GM15510 (cell line): Measurements from ENCODE around the gene GARNL3.
A peak's percentile ranks its signal among the peaks of the same experiment; 100 is the strongest.

Experiments used
- POLR2A ChIP-seq: IDR thresholded peaks from 3 replicates; pipeline ENCODE4 v1.6.1; 2011; ENCODE audit warnings: borderline replicate concordance; ENCODE audit not compliant: insufficient read length; ENCODE audit errors: extremely low read depth

The GARNL3 gene

GRCh38 chr9:127264462-127265219, at the start of gene GARNL3:
Gene GARNL3 (plus strand): TSS chr9:127264774. CDS start chr9:127264878, 104 bp downstream.
- no peak for TF ChIP-seq POLR2A

DNA sequence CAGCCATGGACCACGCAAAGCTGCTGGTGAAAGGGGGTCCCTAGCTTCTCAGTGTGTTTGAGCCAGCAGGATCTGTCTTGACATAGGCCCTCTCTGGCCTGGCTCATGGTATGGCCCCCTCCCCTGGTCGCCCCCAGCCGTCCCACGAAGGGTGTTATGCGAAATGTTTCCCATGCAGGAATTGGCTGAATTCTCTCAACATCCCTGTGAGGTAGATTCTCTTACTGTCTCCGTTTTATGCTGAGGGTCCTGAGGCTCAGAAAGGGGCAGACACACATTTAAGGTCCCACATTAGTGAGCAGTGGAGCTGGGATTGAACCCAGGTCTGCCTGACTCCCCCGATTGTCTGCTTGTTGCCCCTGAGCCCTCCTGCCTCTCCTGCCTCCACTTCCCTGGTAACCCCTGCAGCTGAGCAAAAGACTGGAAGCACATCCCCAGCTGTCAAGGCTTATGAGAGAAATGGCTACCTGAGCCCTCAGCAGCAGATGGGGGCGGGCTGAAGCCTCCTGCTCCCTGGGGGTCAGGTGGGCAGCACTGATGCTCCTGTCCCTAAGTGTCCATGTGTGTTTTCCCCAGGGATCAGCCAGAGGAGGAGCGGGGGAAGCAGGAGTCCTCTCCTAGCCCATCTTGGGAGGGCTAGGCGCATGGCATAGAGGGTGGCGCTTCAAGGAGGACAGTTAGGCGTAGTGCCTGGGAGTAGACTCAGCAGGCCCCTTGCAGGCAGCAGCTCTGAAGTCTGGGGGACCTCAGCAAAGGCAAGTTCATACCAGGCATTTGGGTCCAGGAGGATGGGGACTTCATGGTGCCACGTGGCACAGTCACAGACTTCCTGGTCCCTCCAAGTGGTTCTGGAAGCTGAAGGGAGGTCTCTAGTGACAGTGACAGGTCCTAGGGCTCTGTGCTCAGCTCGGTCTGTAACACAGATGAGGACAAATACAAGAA, 49.0 kb upstream of the GARNL3 start:
- no peak for TF ChIP-seq POLR2A

GRCh38 chr9:127216210-127216887, 48.2 kb upstream of the GARNL3 start:
- TF ChIP-seq POLR2A: no peak

- no peak for TF ChIP-seq POLR2A
Observed at GRCh38 chr9:127216888-127217217, 47.7 kb upstream of the GARNL3 start.

DNA sequence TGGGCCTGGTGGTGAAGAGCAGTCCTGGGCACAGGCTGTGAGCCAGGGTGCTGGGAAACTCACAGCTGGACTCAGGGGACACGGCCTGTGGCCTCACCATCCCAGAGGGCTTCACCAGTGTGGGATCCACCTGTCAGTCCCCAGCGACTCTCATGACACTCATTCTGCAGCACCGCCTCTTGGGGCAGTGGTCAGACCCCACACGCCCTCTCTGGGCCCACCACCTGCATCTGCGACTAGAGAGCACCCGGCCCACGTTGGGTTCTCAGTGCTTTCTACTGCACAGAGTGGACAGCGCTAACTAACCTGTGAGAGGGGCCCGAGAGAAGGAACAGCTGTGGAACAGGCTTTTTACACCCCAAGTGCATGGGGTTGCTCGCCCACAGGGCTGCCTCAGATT, 45.8 kb upstream of the GARNL3 start:
- no peak for TF ChIP-seq POLR2A

DNA sequence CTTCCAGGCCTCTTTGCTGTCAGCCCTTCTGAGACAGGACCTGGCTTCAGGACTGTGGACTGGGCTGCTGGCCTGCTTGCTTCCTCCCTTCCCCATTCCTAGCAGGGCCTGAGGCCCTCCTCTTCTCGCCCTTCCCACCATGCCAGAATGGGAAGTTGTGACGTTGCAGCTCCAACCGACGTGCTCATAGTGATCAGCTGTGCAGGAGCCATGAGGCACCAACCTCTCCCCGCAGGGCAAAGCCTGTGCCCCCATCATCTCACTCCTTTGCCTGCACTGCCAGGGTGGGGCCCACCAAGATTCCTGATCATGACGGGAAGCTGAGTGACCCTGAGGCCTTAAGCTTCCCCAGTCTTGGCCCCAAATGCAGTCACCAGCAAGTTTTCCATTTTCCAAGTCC, 45.1 kb upstream of the GARNL3 start:
- no peak for TF ChIP-seq POLR2A

- no peak for TF ChIP-seq POLR2A
Observed at GRCh38 chr9:127221695-127222094, 42.9 kb upstream of the GARNL3 start.

DNA sequence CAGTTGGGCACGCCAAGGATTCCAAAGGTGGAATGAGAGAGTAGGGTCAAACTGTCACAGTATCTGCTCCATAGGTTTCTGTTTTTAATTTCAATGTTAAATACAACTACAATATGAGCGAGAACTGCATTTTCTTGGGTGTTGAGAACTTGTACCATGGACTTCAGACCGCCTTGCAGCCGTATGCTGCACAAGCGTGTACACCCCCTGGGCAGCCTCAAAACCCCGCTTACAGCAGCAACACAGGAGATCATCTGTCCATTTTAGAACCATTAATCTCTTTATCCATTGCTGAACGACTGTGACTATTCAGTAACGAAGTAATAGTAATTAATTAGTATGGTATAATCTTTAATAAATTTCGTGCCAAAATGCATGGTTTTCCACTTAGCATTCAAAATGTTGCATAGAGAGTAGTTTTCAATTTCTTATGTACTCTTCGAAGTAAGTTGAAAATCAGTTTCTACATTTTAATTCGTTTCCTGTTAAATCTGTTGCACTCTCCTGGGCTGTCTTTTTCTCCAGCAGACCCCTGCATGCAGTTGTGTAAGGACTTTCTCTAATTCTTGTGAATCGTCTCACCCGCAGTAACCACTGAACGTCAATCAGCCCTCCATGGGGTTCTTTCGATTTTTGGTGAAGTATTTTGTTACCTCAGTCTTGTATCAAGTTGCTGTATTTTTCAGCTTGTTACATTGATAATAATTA, 42.0 kb upstream of the GARNL3 start:
- TF ChIP-seq POLR2A: no peak

DNA sequence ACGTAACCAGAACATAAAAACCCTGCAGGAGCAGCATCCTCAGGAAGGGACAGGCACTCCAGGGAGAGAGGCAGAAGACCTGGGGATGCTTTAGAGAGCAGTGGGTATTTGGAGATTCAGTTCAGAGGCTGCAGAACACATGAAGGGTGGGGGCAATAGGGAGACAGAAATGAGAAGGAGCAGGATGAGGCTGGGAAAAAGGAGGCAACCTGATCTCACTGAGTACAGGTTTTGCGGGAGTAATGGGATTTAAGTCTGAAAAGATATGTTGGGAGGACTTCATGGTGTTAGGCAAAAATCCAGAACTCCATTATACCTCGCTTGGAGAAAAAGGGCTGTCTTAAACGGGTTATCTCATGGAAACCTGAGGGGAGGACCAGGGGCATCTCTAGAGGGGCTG, 41.3 kb upstream of the GARNL3 start:
- no peak for TF ChIP-seq POLR2A

GRCh38 chr9:127223810-127224177, 40.8 kb upstream of the GARNL3 start:
- no peak for TF ChIP-seq POLR2A

DNA sequence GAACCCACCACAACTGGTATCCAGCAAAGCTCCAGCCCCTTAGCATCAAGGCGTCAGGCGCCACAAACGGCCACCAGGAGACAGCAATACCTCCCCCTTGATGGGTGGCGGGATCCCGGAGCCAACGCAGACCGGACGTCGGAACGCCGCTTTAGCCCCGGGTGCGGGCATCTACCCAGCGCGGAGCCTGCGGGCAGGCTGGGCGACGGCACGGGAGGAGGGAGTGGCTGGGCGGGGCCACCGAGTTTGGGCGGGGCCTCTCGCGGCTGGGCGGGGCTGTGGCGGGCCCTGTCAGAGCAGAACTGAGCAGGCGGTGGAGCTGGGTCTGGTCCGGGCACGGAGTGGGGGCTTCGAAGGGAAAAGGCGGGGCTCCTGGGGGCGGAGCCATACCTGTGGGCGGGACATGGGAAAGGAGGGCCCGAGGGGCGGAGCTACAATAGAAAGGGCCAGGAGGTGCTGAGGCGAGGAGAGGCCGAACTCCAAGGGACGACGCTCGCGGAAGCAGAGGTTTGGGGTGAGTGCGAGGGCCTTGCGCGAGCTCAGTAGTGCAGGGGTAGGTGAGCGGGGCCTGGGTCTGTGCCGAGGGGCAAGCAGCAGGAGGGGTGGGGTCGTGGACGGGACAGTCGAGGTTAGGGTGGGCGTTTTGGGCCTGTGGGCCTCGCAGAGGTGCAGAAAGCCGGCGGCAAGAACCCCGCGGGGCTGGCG, 40.2 kb upstream of the GARNL3 start:
- no peak for TF ChIP-seq POLR2A

DNA sequence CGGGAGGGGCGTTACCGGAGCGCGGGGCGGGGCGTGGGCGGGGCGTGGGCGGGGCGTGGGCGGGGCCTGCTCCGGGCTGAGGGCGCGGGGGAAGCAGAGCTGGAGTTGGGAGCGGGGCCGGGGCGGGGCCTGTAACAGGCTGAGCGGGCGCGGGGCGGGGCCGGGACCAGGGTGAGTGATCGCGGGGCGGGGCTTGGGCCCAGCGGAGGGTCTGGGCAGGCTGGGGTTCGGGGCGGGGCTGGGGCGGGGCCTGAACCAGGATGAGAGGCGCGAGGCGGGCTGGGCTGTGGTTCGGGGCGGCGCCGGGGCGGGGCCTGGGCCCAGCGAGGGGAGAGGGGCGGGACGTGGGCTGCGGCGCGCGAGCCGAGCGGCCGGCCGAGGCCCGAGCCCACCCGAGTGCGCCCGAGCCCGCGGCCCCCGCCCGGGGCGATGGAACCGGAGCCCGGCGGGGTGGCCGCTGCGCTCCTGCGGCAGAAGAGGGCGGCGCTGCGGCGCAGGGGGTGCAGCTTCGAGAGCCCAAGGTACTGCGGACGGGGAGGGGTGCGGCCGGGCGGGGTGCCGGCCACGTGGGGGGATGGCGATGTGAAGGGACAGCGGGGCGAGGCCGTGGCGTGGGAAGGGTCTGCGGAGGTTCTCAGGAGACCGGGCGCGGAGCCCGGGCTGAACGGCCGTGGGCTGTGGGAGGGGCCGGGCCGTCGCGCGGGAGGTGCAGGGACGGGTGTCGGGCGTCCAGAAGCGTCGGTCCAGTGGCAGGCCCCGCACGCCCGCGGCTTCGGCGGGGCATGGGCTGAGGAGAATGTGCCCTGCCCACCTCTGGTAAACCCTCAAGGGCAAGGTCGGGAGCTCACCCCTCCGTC, 39.5 kb upstream of the GARNL3 start:
- peak; percentile 29 for TF ChIP-seq POLR2A
